Esophagus muscularis mucosa (tissue), 4 donors: Measurements from ENCODE around the gene MBTD1. TPM values are rescaled to one million over a fixed set of nuclear protein-coding genes. Genes with fewer than 3 reads are reported as not detected.
A peak's percentile ranks its signal among the peaks of the same experiment; 100 is the strongest.

Source experiments
- DNase-seq: peaks from one replicate; pipeline ENCODE4 v3.0.0-alpha.2; 2017; ENCODE audit errors: extremely low spot score
- H3K27ac ChIP-seq, 4 donors: fragments of 200-600 bp; sonication (generic); replicated peaks in 1 of 4; 1 replicate in 3 of 4; 2 replicates in 1 of 4; pipeline ENCODE4 v1.5.1; 2016 to 2019; ENCODE audit warnings: mild to moderate bottlenecking in 1 of 4
- H3K27me3 ChIP-seq, 4 donors: fragments of 200-600 bp; sonication (generic); one replicate each; pipeline versions ENCODE4 v1.5.1 to v1.6.0; 2016 to 2019
- H3K36me3 ChIP-seq, 4 donors: fragments of 200-600 bp; sonication (generic); one replicate each; pipeline ENCODE4 v1.5.1; 2016 to 2019
- H3K4me1 ChIP-seq, 4 donors: fragments of 200-600 bp; sonication (generic); one replicate each; pipeline ENCODE4 v1.5.1; 2016 to 2019
- H3K4me3 ChIP-seq, 4 donors: fragments of 200-600 bp; sonication (generic); 1 replicate in 2 of 4; 2 replicates in 2 of 4; pipeline ENCODE4 v1.5.1; 2016 to 2019; ENCODE audit warnings: mild to moderate bottlenecking in 4 of 4, moderate library complexity in 1 of 4
- H3K9me3 ChIP-seq, 4 donors: fragments of 200-600 bp; sonication (generic); 1 replicate in 3 of 4; 2 replicates in 1 of 4; pipeline ENCODE4 v1.5.1; 2016 to 2019
- CTCF ChIP-seq, 3 experiments: fragments of 200-600 bp in 2 of 3; fragments of 450-650 bp in 1 of 3; sonication (generic) in 2 of 3; IDR thresholded peaks; one replicate each; pipeline ENCODE4 v1.5.1; 2017 to 2019; ENCODE audit warnings: antibody characterized with exemption in 3 of 3, mild to moderate bottlenecking in 2 of 3, moderate library complexity in 1 of 3
- EP300 ChIP-seq: sonication (generic); formaldehyde crosslinking; IDR thresholded peaks from one replicate; pipeline ENCODE4 v1.6.1; 2017; ENCODE audit warnings: antibody characterized with exemption
- POLR2A ChIP-seq: fragments of 450-650 bp; IDR thresholded peaks from one replicate; pipeline ENCODE4 v1.6.1; 2017; ENCODE audit warnings: antibody characterized with exemption, moderate library complexity, mild to moderate bottlenecking, low read depth
- POLR2AphosphoS5 ChIP-seq, 2 donors: sonication (generic); formaldehyde crosslinking; IDR thresholded peaks; one replicate each; pipeline ENCODE4 v1.6.1; 2017; ENCODE audit warnings: antibody characterized with exemption in 2 of 2
- WGBS: methylation state at CpG from one replicate; pipeline ENCODE4 v1.1.5; 2018; 5-methylcytosine and 5-hydroxymethylcytosine counted together
- intact Hi-C: fragments of 100-400 bp; cut with DNase I; formaldehyde crosslinking; loops from one replicate; pipeline ENCODE4 v1.15.1; 2023
- total RNA-seq, 4 donors: library from RNA; depleted of rRNA; stranded (reverse); fragments of >200 nt; gene quantifications; one replicate each; pipeline versions ENCODE4 v1.1.0 to v1.2.1, GENCODE V29; 2016

The MBTD1 gene
- total RNA-seq, 4 donors from 2014 or later = 9.2 to 11.2 (median 9.4) TPM

GRCh38 chr17:51159604-51160003 is 100.2 kb downstream of the MBTD1 start:
- DNase-seq = no peak
- Histone ChIP-seq H3K27ac (no peak overlapping the region), H3K4me3 (no peak overlapping the region), H3K27me3 (no peaks in the 10 kb centered on the region), H3K9me3 (no peaks in the 10 kb centered on the region), H3K4me1 (peaks cover 3 to 5% (median 4%) of the 10 kb centered on the region in 4 donors), H3K36me3 (peaks cover 7 to 60% (median 42%) of the 10 kb centered on the region in 4 donors)
- TF ChIP-seq EP300 (no peak), POLR2AphosphoS5 (IDR thresholded peaks at IDR 0.05) (no peak), POLR2A (no peak), CTCF (IDR thresholded peaks at IDR 0.05) (no peak)
- intact Hi-C loops = no loop called here
- WGBS = 87% methylated on average over 3 of the region's 3 CpGs

GRCh38 chr17:51155416-51155815 is 104.4 kb downstream of the MBTD1 start:
- peaks cover 15 to 24% (median 19%) of the 10 kb centered on the region in 4 donors for H3K4me1 ChIP-seq
- TF ChIP-seq POLR2AphosphoS5 (IDR thresholded peaks at IDR 0.05) (no peak), EP300 (no peak), POLR2A (no peak)
- no peaks in the 10 kb centered on the region for H3K27me3 ChIP-seq
- no peak for DNase-seq
- no peak overlapping the region for H3K4me3 ChIP-seq
- peaks cover 0 to 31% (median 21%) of the 10 kb centered on the region in 4 donors for H3K36me3 ChIP-seq
- intact Hi-C loops = no loop called here
- no peaks in the 10 kb centered on the region for H3K9me3 ChIP-seq
- H3K27ac ChIP-seq = no peak overlapping the region
- 92% methylated on average over 8 of the region's 8 CpGs for WGBS

- no peak for DNase-seq
- H3K4me1 ChIP-seq = peaks cover 15 to 24% (median 19%) of the 10 kb centered on the region in 4 donors
- H3K27me3 ChIP-seq = no peaks in the 10 kb centered on the region
- WGBS = 16% methylated on average over 6 of the region's 6 CpGs
- H3K4me3 ChIP-seq = peak overlapping the region; percentile 69 to 80 (median 76)
- no peaks in the 10 kb centered on the region for H3K9me3 ChIP-seq
- intact Hi-C loops = loop anchor here (5.0 kb wide), 2 partner anchors 97 to 152 kb away; no protein-coding TSS in a partner anchor
- H3K36me3 ChIP-seq = peaks cover 0 to 22% (median 14%) of the 10 kb centered on the region in 4 donors
- TF ChIP-seq POLR2AphosphoS5 (IDR thresholded peaks at IDR 0.05) = no peak
- no peak for TF ChIP-seq POLR2A
- no peak for TF ChIP-seq EP300
- TF ChIP-seq CTCF (IDR thresholded peaks at IDR 0.05) = no peak
- peak overlapping the region in 2 of 4 donors; percentile 89 to 91 for H3K27ac ChIP-seq
Measured at GRCh38 chr17:51154176-51154575, 105.7 kb downstream of the MBTD1 start.

GRCh38 chr17:51153210-51154072 is 106.4 kb downstream of the MBTD1 start, which contains the start of gene NME1:
NME1 (plus strand) TSS chr17:51153559; CDS start chr17:51155655, 2,096 bp downstream.
- Histone ChIP-seq H3K4me1 (peaks cover 15 to 24% (median 19%) of the 10 kb centered on the region in 4 donors), H3K9me3 (no peaks in the 10 kb centered on the region), H3K27me3 (no peaks in the 10 kb centered on the region), H3K27ac (peak within 1 kb of the TSS; percentile 86 to 91 (median 88)), H3K4me3 (peak within 1 kb of the TSS; percentile 69 to 80 (median 76)), H3K36me3 (peaks cover 0 to 20% (median 12%) of the 10 kb centered on the region in 4 donors)
- intact Hi-C loops = loop anchor here (2.0 to 5.0 kb wide), 3 partner anchors 33 to 151 kb away; partner anchors contain the start of gene SPAG9
- no peak for TF ChIP-seq EP300
- TF ChIP-seq POLR2AphosphoS5 (IDR thresholded peaks at IDR 0.05) = peak; percentile 79 to 98
- TF ChIP-seq CTCF (IDR thresholded peaks at IDR 0.05) = peak; percentile 78 to 89 (median 79)
- DNase-seq = peak; percentile 99
- 0% methylated on average over 54 of the region's 60 CpGs for WGBS

GRCh38 chr17:51152766-51153209 is 107.1 kb downstream of the MBTD1 start:
- TF ChIP-seq CTCF (IDR thresholded peaks at IDR 0.05) = no peak
- no peak for TF ChIP-seq POLR2A
- no peak for TF ChIP-seq EP300
- TF ChIP-seq POLR2AphosphoS5 (IDR thresholded peaks at IDR 0.05) = no peak
- 15% methylated on average over 8 of the region's 8 CpGs for WGBS
- peaks cover 0 to 19% (median 6%) of the 10 kb centered on the region in 4 donors for H3K36me3 ChIP-seq
- no peaks in the 10 kb centered on the region for H3K9me3 ChIP-seq
- H3K27me3 ChIP-seq = no peaks in the 10 kb centered on the region
- peak overlapping the region; percentile 86 to 91 (median 88) for H3K27ac ChIP-seq
- intact Hi-C loops = loop anchor here (2.0 to 5.0 kb wide), 3 partner anchors 32 to 150 kb away; partner anchors contain the start of gene SPAG9
- no peak for DNase-seq
- peaks cover 15 to 24% (median 19%) of the 10 kb centered on the region in 4 donors for H3K4me1 ChIP-seq
- H3K4me3 ChIP-seq = peak overlapping the region; percentile 69 to 80 (median 76)
